A673 (cell line): ENCODE measurements around the gene BRSK2.

Source experiments
- CTCF ChIP-seq: fragments of 300-800, 200-600 bp; sonication (generic); conservative IDR thresholded peaks from 2 replicates; pipeline ENCODE4 v1.5.1; 2017; ENCODE audit warnings: low read depth, mild to moderate bottlenecking, antibody characterized with exemption, low read length, moderate library complexity, mixed read lengths
- EZH2 ChIP-seq: fragments of 200-600 bp; sonication (generic); IDR thresholded peaks from 2 replicates; pipeline ENCODE4 v1.6.1; 2017; ENCODE audit warnings: borderline replicate concordance, low read depth, mild to moderate bottlenecking, mixed read lengths, antibody characterized with exemption, low read length; ENCODE audit not compliant: poor library complexity, severe bottlenecking

- no peak for TF ChIP-seq CTCF
- TF ChIP-seq EZH2, result no peak
Measured at GRCh38 chr11:1398528-1399235, 8.9 kb downstream of the BRSK2 start.
